HG02981 (cell line): ENCODE measurements around the gene PDE7B.
A peak's percentile ranks its signal among the peaks of the same experiment; 100 is the strongest.
"Not testable (repeated sequence)": the region's sequence is repeated elsewhere in the genome, so short reads cannot be mapped to it uniquely, and the experiment has no call there.

Experiments
- ATAC-seq: cut with Tn5 transposase; IDR thresholded peaks from one replicate; pipeline ENCODE4 v1.9.1; 2021; ENCODE audit warnings: mild to moderate bottlenecking, moderate library complexity; ENCODE audit not compliant: unreplicated experiment

PDE7B gene

DNA sequence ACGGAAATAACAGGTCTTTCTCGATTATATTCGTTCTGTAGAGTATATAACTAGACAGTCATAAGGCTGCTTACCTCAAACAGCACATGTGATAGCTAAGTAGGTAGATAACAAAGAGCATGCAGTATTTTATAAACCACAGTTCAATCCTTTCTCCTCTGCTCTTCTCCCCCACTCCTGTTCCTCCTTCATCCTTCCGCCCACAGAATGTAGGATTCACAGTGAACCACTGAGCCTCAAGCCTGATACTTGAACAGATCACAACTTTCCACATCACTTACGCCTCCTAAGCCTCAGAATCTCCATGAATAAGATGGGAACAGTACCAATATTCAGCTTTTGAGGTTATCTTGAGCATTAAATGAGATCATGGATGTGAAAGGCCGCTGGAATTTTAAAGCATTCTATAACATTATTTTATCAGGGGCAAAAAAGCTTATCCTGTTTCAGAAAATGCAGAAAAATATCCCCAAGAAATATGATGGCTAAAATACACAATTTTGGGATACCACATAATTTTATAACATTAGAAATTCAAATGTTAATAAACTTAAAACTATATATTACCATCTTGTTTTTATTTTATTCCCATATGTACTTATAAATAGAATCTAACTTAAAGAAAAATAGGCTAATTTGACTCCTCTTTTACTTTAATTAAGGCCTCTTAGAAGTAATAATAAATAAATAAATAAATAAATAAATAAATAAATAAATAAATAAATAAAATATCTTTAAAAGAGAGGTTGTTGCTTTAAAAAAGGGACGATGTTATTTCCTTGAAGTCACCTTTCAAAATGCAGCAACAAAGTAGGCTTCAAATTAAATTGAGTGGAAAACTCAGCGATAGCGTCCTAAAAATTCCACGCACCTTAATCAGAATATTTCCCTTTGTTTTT lies 365.3 kb downstream of the PDE7B start:
- no peak for ATAC-seq

GRCh38 chr6:136224974-136225373 lies 373.5 kb downstream of the PDE7B start:
- not testable (repeated sequence) for ATAC-seq

DNA sequence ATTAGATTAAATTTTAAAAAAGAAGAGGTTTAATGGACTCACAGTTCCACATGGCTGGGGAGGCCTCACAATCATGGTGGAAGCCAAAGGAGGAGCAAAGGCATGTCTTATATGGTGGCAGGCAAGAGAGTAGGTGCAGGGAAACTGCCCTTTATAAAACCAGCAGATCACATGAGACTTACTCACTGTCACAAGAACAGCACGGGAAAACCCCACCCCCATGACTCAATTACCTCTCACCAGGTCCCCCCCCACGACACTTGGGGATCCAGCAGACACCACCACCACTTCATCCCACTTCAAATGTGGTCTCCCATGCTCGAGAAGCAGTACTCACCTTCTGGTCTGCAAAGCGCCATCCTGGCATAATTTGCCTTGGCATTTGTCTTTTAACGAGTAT lies 374.0 kb downstream of the PDE7B start:
- ATAC-seq, result no peak

DNA sequence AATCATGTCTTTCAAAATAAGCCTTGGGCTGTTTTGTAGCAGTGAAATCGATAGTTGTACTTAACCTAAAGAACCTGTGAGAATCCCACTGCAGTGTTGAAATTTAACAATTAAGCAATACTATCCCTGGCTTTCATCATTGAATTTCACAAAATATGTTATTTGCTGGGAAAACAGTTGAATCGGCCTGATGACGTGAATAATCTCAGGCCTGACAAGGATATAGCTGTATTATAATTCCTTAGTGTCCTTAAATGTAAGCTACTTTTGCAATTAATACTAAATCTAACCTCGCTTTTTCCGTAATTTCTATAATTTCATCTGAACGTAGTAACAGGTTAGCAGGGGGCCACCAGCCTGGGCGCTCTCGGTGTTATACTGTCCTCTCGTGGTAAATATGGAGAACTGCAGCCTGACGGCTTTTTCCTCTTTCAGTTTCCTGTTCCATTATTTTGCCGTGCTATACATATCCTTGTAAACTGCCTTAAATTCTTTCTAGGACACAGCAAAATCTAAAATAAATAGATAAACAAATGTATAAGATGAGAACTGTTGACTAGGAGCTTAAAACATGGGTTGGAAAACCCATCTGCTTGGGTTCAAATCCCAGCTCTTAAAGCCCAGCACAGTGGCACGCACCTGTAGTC lies 374.6 kb downstream of the PDE7B start:
- peak; percentile 58 for ATAC-seq

DNA sequence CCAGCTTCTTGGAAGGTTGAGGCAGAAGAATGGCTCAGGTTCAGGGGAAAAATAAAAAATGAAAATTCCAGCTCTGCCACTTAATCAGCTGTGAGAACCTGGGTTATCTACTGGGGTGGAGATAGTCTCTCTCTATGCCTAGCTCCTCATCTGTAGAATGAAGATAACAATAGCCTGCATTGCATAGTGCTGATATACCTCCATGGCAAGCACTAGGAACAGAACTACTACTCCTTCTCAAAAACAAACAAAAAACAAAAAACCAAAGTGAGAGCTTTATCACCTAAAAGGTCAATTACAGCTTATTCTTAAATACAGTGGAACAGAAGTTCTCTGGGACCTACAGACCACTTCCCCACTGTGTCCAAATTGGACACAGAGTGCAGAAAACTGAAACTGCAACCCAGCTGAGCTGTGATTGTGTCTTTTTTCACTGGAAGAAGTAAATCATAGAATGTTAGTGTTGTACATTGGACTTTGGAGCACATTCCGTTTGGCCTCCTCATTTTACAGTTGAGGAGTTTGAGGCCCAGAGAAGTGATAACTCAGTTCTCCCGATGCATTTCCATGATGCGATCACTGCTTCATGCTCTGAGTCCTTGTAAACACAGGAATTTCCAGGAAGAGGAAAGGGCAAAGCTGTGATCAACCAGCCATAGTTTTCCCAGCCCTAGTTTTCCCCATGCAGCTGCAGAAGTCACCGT lies 375.3 kb downstream of the PDE7B start:
- peak; percentile 12 for ATAC-seq

GRCh38 chr6:136228814-136229213 lies 377.3 kb downstream of the PDE7B start:
- ATAC-seq, result no peak

DNA sequence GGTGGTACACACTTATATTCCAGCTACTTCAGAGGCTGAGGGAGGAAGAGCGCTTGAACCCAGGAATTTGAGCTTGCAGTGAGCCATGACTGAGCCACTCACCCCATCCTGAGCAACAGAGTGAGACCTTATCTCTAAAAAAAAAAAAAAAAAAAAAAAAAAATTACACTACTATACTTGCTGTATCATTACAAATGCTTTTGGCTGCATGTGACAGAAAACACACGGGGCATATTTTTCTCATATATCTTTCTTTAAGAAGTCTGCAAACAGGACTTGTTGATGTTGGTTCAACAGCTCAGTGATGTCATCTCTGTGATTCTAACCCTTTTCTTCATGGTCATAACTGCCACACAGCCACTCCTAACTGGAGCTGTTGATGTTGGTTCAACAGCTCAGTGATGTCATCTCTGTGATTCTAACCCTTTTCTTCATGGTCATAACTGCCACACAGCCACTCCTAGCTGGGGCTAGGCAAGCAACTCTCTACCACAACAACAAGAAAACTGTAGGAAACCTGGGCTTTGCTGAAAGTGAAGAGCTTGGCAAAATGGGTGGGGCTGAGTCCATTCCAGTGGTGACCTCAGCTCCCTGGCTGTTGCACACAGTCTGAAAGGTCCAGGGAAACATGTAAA lies 378.8 kb downstream of the PDE7B start:
- ATAC-seq, result no peak

DNA sequence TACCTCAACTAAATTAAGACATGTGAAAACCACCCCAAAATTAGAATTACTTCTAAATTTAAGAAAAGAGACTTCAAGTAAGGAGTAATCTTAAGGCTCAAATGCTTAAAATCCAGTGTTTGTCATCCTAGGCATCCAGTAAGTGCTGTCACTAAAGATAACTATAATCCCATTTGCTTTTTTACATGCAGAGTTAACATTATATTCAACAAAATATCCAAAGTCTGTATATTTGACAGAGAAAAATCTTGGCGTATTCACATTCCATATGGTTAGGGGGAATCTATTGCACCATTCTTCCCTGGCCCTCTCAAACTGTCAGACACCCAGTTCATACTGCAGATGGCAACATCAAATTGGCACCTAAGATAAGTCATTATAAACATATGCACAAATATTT lies 381.2 kb downstream of the PDE7B start:
- no peak for ATAC-seq

DNA sequence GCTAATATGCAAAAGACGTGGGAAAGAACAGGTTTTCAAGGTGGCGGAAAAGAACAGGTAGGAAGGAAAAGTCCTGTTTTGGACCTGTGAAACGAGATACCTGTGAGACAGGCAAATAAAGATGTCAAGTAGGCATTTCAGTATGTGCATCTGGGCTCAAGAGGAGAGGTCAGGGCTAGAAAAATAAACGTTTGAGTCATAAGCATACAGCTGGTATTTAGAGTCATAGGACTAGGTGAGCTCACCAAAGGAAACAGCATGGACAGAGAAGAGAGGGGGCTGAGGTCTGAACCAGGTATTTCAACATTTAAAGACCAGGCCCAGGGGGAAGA lies 383.7 kb downstream of the PDE7B start:
- no peak for ATAC-seq

DNA sequence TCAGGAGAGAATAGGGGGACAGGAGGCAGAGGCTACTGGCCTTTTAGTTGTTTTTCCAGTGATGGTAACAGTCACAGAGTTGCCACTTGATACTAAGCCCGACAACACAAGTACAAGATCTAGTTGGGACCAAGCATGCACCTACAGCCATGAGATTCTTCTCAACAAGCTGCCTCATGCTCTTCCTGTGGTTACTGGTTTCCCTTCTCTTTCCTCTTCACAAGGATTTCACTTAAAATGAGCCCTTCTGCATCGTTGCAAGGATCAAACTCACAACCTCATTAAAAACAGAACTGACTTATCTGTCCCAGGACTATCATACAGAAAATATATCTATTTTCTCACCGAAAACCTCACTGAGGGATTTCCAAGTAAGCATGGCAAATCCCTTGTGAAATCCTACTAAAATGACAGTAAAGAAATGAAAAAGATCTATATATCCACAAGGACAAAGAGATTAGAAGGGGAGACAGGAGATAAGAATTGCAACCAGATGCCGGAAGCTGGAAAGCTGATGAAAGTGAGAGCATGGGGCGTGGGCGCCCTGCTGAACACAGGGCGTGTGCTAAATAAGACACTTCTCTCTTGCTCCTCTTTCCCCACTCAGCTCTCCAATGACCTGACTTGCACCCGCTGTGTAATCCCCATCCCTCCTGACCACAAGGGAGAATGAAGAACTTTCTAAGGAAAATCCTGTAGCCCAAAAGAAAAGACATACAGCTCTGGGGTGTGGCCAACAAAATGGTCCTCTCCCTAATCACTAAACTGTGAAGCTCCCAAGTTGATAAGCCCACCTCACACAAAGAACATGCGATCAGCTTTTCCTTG lies 385.2 kb downstream of the PDE7B start:
- no peak for ATAC-seq

GRCh38 chr6:136244061-136244616 lies 392.6 kb downstream of the PDE7B start:
- no peak for ATAC-seq
